ENCODE results near the gene ATP5F1D. TPM values are rescaled to one million over a fixed set of nuclear protein-coding genes. Genes with fewer than 3 reads are reported as not detected.

The ATP5F1D gene
- total and polyA plus RNA-seq, 2 of the 8 experiments (the other 6 are each of a cell fraction or from before 2014, with no cell fraction given), result 174 to 249 TPM

DNA sequence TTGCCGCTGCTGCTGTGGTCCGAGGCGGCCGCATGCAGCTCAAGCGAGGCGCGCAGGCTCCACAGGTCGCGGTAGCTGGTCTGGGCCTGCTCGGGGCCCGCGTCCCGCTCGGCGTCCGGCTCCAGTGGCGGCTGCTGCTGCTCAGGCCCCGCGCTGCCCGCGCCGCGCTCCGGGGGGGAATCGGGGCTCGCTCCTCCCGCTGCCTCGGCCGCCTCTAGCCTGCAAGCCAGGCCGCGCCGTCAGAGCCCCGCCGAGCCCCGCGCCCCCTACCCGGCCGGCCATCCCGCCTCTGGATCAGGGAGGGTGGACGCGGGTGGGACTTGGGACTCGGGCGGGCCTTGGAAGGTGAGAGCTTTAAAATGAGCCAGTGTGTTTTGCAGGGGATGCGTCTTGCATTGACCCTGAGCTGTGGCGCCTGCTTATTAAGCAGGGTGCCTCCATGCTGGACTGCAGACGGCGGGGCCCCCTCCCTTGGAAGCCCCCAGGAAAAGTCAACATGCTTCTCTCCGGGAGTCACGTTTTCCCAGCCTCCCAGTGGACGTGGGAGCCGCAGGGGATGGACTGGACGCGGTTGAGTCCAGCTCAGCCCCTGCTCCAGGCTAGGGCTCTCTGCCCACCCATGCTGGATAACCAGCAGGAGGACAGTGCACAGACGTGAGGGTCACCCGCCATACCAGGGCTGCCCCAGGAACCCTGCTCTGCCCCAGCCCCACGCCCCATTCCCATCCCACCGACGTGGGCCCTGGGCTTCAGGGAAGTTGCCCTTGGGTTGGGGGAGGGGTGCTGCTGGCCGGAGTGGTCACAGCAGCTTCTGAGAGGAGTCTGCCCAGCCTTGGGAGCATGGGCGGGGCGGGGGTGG lies 11.4 kb upstream of the ATP5F1D start:
- Histone ChIP-seq H3K23me2 (ENCODE audit: low read depth, low read length) (no peaks in the 10 kb centered on the region), H3K4me1 (replicated peaks in 1 of 4; ENCODE audit: control insufficient read depth in 3 of 4, insufficient read depth in 4 of 4, low read length in 3 of 4) (peaks cover 0 to 2% (median 0%) of the 10 kb centered on the region in 4 experiments; a peak in 2 of 7 replicates), H4K8ac (ENCODE audit: extremely low read depth, insufficient read depth, low read length) (no peak overlapping the region), H3K9me3 (ENCODE audit: insufficient read depth in 2 of 2, low read depth in 1 of 2, low read length in 1 of 2) (no peaks in the 10 kb centered on the region), H3K27ac (ENCODE audit: low read depth, low read length) (no peak overlapping the region), H2AFZ (ENCODE audit: low read length) (no peak overlapping the region), H3K79me1 (ENCODE audit: low read depth, low read length) (no peaks in the 10 kb centered on the region), H3K23ac (ENCODE audit: insufficient read length) (no peak overlapping the region), H3K27me3 (replicated peaks in 1 of 4; ENCODE audit: control insufficient read depth in 3 of 4, extremely low read depth in 1 of 4, insufficient read depth in 3 of 4, low read length in 3 of 4) (no peaks in the 10 kb centered on the region), H3K14ac (ENCODE audit: insufficient read length) (no peak overlapping the region), H4K5ac (ENCODE audit: insufficient read length, low read depth, low read length) (no peak overlapping the region), H3K56ac (replicated peaks; ENCODE audit: insufficient read length, low read depth, low read length) (no peak overlapping the region), H3K4ac (replicated peaks; ENCODE audit: insufficient read length, low read depth, low read length) (no peak overlapping the region), H4K91ac (replicated peaks; ENCODE audit: insufficient read length, low read length) (no peak overlapping the region), H2BK20ac (ENCODE audit: low read length) (no peak overlapping the region), H3K18ac (ENCODE audit: extremely low read depth, low read length) (no peak overlapping the region; the same call in 1 of the 2 replicates), H3K4me3 (ENCODE audit: extremely low read depth in 1 of 4, insufficient read depth in 2 of 4, low read depth in 3 of 4, low read length in 4 of 4) (no peak overlapping the region), H3K9ac (replicated peaks in 1 of 4; ENCODE audit: extremely low read depth in 1 of 4, low read depth in 3 of 4, low read length in 3 of 4) (no peak overlapping the region), H4K20me1 (replicated peaks in 1 of 2; ENCODE audit: control insufficient read depth in 1 of 2, insufficient read depth in 2 of 2, low read length in 2 of 2) (peaks cover 5 to 18% of the 10 kb centered on the region in 2 experiments), H2AK5ac (ENCODE audit: low read depth, low read length) (no peak overlapping the region), H2BK15ac (ENCODE audit: low read length) (no peak overlapping the region), H2BK12ac (ENCODE audit: low read depth, low read length) (no peak overlapping the region), H2BK120ac (replicated peaks; ENCODE audit: low read depth, low read length) (no peak overlapping the region), H2BK5ac (ENCODE audit: low read depth, low read length) (no peak overlapping the region), H3K79me2 (ENCODE audit: control insufficient read depth in 1 of 2, insufficient read depth in 2 of 2, low read length in 2 of 2) (no peaks in the 10 kb centered on the region), H3K36me3 (ENCODE audit: control insufficient read depth in 2 of 4, insufficient read depth in 4 of 4, low read length in 3 of 4) (peaks cover 5 to 78% (median 9%) of the 10 kb centered on the region in 4 experiments; a peak in 6 of 8 replicates), H3K4me2 (ENCODE audit: insufficient read depth in 1 of 2, low read depth in 2 of 2, low read length in 2 of 2) (no peak overlapping the region)
- CTCF ChIA-PET (ENCODE audit: partially characterized antibody), result interaction anchor here (1.0 to 1.7 kb wide), 4 partner anchors 9 to 14 kb away, joined by 3 to 6 read pairs (median 4); no protein-coding TSS in a partner anchor
- DNase-seq (ENCODE audit: low read depth in 1 of 2, low spot score in 2 of 2) (no peak), FAIRE-seq (no peak)
- POLR2A ChIA-PET (ENCODE audit: partially characterized antibody), result interaction anchor here (0.7 to 2.2 kb wide), 14 partner anchors 8 to 203 kb away, joined by 3 to 9 read pairs (median 4); partner anchors contain the start of genes ATP5F1D, CBARP and CIRBP
- 88% methylated on average over 9 of the region's 61 CpGs; no CpG with 5 or more reads in 1 of the 2 experiments for WGBS, 2 experiments (ENCODE audit: extremely low coverage in 1 of 2, insufficient coverage in 1 of 2, insufficient read length in 1 of 2, insufficient replicate concordance in 2 of 2, low coverage in 1 of 2, low lambda C conversion rate in 2 of 2, missing lambda C conversion rate in 1 of 2)
- TF ChIP-seq GTF2F1 (IDR thresholded peaks at IDR 0.05; ENCODE audit: borderline replicate concordance, low read depth, low read length) (no peak), GABPA (IDR thresholded peaks at IDR 0.05; ENCODE audit: borderline replicate concordance, insufficient read depth, low read length) (peak; percentile 79; the same call in 1 of the 2 replicates)
- TF ChIP-seq, protein P1, sequence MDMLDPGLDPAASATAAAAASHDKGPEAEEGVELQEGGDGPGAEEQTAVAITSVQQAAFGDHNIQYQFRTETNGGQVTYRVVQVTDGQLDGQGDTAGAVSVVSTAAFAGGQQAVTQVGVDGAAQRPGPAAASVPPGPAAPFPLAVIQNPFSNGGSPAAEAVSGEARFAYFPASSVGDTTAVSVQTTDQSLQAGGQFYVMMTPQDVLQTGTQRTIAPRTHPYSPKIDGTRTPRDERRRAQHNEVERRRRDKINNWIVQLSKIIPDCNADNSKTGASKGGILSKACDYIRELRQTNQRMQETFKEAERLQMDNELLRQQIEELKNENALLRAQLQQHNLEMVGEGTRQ (IDR thresholded peaks at IDR 0.05; ENCODE audit: low read length), result no peak

Data from H1 (cell line).